GM18520 (cell line): Measurements from ENCODE around the gene PIK3CD.

Experiments
- ATAC-seq: cut with Tn5 transposase; IDR thresholded peaks from one replicate; pipeline ENCODE4 v1.9.1; 2021; ENCODE audit not compliant: unreplicated experiment

PIK3CD gene

GRCh38 chr1:9764550-9764949 lies 113.0 kb downstream of the PIK3CD start:
- ATAC-seq = no peak

- no peak for ATAC-seq
Observed at GRCh38 chr1:9766759-9767442, 115.4 kb downstream of the PIK3CD start.

- no peak for ATAC-seq
Observed at GRCh38 chr1:9767964-9768668, 116.6 kb downstream of the PIK3CD start.

- no peak for ATAC-seq
Observed at GRCh38 chr1:9768983-9769382, 117.5 kb downstream of the PIK3CD start.

GRCh38 chr1:9770298-9770697 lies 118.8 kb downstream of the PIK3CD start:
- ATAC-seq = no peak

GRCh38 chr1:9774712-9775679 lies 123.5 kb downstream of the PIK3CD start:
- ATAC-seq = no peak

GRCh38 chr1:9776685-9777084 lies 125.2 kb downstream of the PIK3CD start:
- no peak for ATAC-seq
